ENCODE results near the gene DNAAF5. TPM values are rescaled to one million over a fixed set of nuclear protein-coding genes. Genes with fewer than 3 reads are reported as not detected.

The DNAAF5 gene
- total and polyA plus RNA-seq, 8 donors = 6.7 to 210 (median 22.4) TPM

- Histone ChIP-seq H3K4me3 (peak overlapping the region; percentile 87 to 93 (median 90)), H3K9me3 (no peaks in the 10 kb centered on the region), H3K27ac (peak overlapping the region; percentile 84 to 97 (median 92)), H3K4me1 (peaks cover 33 to 75% (median 57%) of the 10 kb centered on the region in 4 donors), H3K27me3 (peaks cover 0 to 10% (median 0%) of the 10 kb centered on the region in 3 donors), H3K36me3 (no peaks in the 10 kb centered on the region)
- intact Hi-C loops (cut with DNase I; ENCODE audit: low total_unique reads) = no loop called here
- TF ChIP-seq POLR2AphosphoS5 (IDR thresholded peaks at IDR 0.05) = peak; percentile 94 to 96 (median 95)
- no peak for TF ChIP-seq CTCF (IDR thresholded peaks at IDR 0.05)
- WGBS, 5 donors = 0 to 3% (median 0%) methylated on average over 8 to 50 of the region's 51 CpGs; no CpG with 5 or more reads in 1 of the 5 donors
- peak; percentile 99 to 100 for DNase-seq
These were observed 89.8 kb downstream of the DNAAF5 start for GRCh38 chr7:816300-816750.

- peak in 1 of 2 donors; percentile 51 for DNase-seq
- Histone ChIP-seq H3K27ac (peak overlapping the region; percentile 84 to 97 (median 87)), H3K4me1 (peaks cover 33 to 79% (median 59%) of the 10 kb centered on the region in 4 donors), H3K9me3 (no peaks in the 10 kb centered on the region), H3K27me3 (peaks cover 0 to 10% (median 0%) of the 10 kb centered on the region in 3 donors), H3K36me3 (no peaks in the 10 kb centered on the region), H3K4me3 (peak overlapping the region; percentile 87 to 93 (median 90))
- WGBS, 5 donors = 0 to 1% (median 0%) methylated on average over 23 to 88 of the region's 88 CpGs
- TF ChIP-seq POLR2AphosphoS5 (IDR thresholded peaks at IDR 0.05) = no peak
- no peak for TF ChIP-seq POLR2A (IDR thresholded peaks at IDR 0.05)
- intact Hi-C loops (cut with DNase I; ENCODE audit: low total_unique reads) = no loop called here
These were observed 90.5 kb downstream of the DNAAF5 start for GRCh38 chr7:816751-817671.

- H3K27ac ChIP-seq = peak overlapping the region in 1 of 5 donors; percentile 97
- intact Hi-C loops (cut with DNase I; ENCODE audit: low total_unique reads) = no loop called here
- peak overlapping the region in 1 of 4 donors; percentile 91 for H3K4me3 ChIP-seq
- DNase-seq = no peak
- WGBS, 5 donors = 81 to 89% (median 83%) methylated on average over 7 to 8 of the region's 8 CpGs
- peaks cover 32 to 79% (median 57%) of the 10 kb centered on the region in 4 donors for H3K4me1 ChIP-seq
- no peaks in the 10 kb centered on the region for H3K9me3 ChIP-seq
- H3K36me3 ChIP-seq = peaks cover 0 to 6% (median 5%) of the 10 kb centered on the region in 4 donors
- peaks cover 0 to 10% (median 0%) of the 10 kb centered on the region in 3 donors for H3K27me3 ChIP-seq
- TF ChIP-seq CTCF (IDR thresholded peaks at IDR 0.05) (peak in 3 of 7 experiments; percentile 9 to 35 (median 24)), POLR2AphosphoS5 (IDR thresholded peaks at IDR 0.05) (no peak), EP300 (IDR thresholded peaks at IDR 0.05) (no peak), POLR2A (IDR thresholded peaks at IDR 0.05) (no peak)
These were observed 91.7 kb downstream of the DNAAF5 start for GRCh38 chr7:818031-818699.

- WGBS, 5 donors = 92 to 100% (median 96%) methylated on average over 1 of the region's 1 CpG
- no peak for DNase-seq
- H3K27ac ChIP-seq = no peak overlapping the region
- peaks cover 0 to 8% (median 5%) of the 10 kb centered on the region in 4 donors for H3K36me3 ChIP-seq
- H3K27me3 ChIP-seq = peaks cover 0 to 10% (median 0%) of the 10 kb centered on the region in 3 donors
- H3K4me3 ChIP-seq = no peak overlapping the region
- H3K4me1 ChIP-seq = peaks cover 37 to 88% (median 58%) of the 10 kb centered on the region in 4 donors
- no peak for TF ChIP-seq POLR2AphosphoS5 (IDR thresholded peaks at IDR 0.05)
- intact Hi-C loops (cut with DNase I; ENCODE audit: low total_unique reads) = no loop called here
- no peaks in the 10 kb centered on the region for H3K9me3 ChIP-seq
These were observed 93.8 kb downstream of the DNAAF5 start for GRCh38 chr7:820341-820740.

GRCh38 chr7:821688-822087 is 95.2 kb downstream of the DNAAF5 start:
- Histone ChIP-seq H3K9me3 (no peaks in the 10 kb centered on the region), H3K27me3 (peaks cover 0 to 3% (median 0%) of the 10 kb centered on the region in 3 donors), H3K36me3 (peaks cover 0 to 13% (median 5%) of the 10 kb centered on the region in 4 donors), H3K4me1 (peaks cover 34 to 93% (median 56%) of the 10 kb centered on the region in 4 donors), H3K27ac (peak overlapping the region in 3 of 5 donors; percentile 35 to 93 (median 66)), H3K4me3 (no peak overlapping the region)
- DNase-seq = no peak
- intact Hi-C loops (cut with DNase I; ENCODE audit: low total_unique reads) = no loop called here
- peak in 1 of 3 donors; percentile 37 for TF ChIP-seq POLR2AphosphoS5 (IDR thresholded peaks at IDR 0.05)
- TF ChIP-seq POLR2A (IDR thresholded peaks at IDR 0.05) = no peak
- 61 to 68% (median 66%) methylated on average over 11 of the region's 11 CpGs for WGBS, 5 donors
